OCI-LY1 (cell line): ENCODE results near the gene CARS1.

Source experiments
- H2AFZ ChIP-seq: fragments of 200-600 bp; sonication (generic), shearing (Covaris generic); 2 replicates; pipeline ENCODE4 v1.6.0; 2014; ENCODE audit warnings: antibody characterized with exemption, mild to moderate bottlenecking, low read length
- H3F3A ChIP-seq: fragments of 200-600 bp; sonication (generic), shearing (Covaris generic); 2 replicates; pipeline ENCODE4 v1.6.0; 2014; ENCODE audit warnings: mild to moderate bottlenecking, antibody characterized with exemption, low read length, moderate library complexity; ENCODE audit not compliant: insufficient read depth
- H3K27ac ChIP-seq: fragments of 200-600 bp; sonication (generic); 2 replicates; pipeline ENCODE4 v1.5.1; 2014; ENCODE audit warnings: low read length, mixed run types, mild to moderate bottlenecking, low read depth; ENCODE audit not compliant: poor library complexity, severe bottlenecking
- H3K27me3 ChIP-seq: fragments of 200-600 bp; sonication (generic); 2 replicates; pipeline ENCODE4 v1.6.0; 2014; ENCODE audit warnings: antibody characterized with exemption, mild to moderate bottlenecking, low read length, moderate library complexity; ENCODE audit not compliant: insufficient read depth
- H3K36me3 ChIP-seq: fragments of 200-600 bp; sonication (generic); 2 replicates; pipeline ENCODE4 v1.6.1; 2014; ENCODE audit warnings: mild to moderate bottlenecking, antibody characterized with exemption, low read length, moderate library complexity, mixed read lengths; ENCODE audit not compliant: insufficient read depth
- H3K4me1 ChIP-seq: fragments of 200-600 bp; sonication (generic); 2 replicates; pipeline ENCODE4 v1.5.1; 2014; ENCODE audit warnings: mild to moderate bottlenecking, low read length, moderate library complexity; ENCODE audit not compliant: insufficient read depth, severe bottlenecking
- H3K4me2 ChIP-seq: fragments of 200-600 bp; sonication (generic), shearing (Covaris generic); 2 replicates; pipeline ENCODE4 v1.6.1; 2014; ENCODE audit warnings: low read length
- H3K4me3 ChIP-seq: fragments of 200-600 bp; sonication (generic); 2 replicates; pipeline ENCODE4 v1.5.1; 2014; ENCODE audit warnings: low read length, low read depth, mild to moderate bottlenecking, mixed read lengths; ENCODE audit not compliant: poor library complexity, severe bottlenecking
- H3K79me2 ChIP-seq: fragments of 200-600 bp; shearing (Covaris generic); 2 replicates; pipeline ENCODE4 v1.6.1; 2016; ENCODE audit warnings: mixed run types, low read length, mixed read lengths; ENCODE audit not compliant: insufficient read depth
- H3K9ac ChIP-seq: fragments of 200-600 bp; sonication (generic), shearing (Covaris generic); 2 replicates; pipeline ENCODE4 v1.6.1; 2014; ENCODE audit warnings: mild to moderate bottlenecking, low read length, mixed read lengths
- H3K9me2 ChIP-seq: fragments of 200-600 bp; sonication (generic), shearing (Covaris generic); 2 replicates; pipeline ENCODE4 v1.6.1; 2014; ENCODE audit warnings: low read depth, mild to moderate bottlenecking, low read length, mixed read lengths
- H3K9me3 ChIP-seq: fragments of 200-600 bp; shearing (Covaris generic); 2 replicates; pipeline ENCODE4 v1.6.1; 2014; ENCODE audit warnings: low read length, mixed read lengths
- H4K20me1 ChIP-seq: fragments of 200-600 bp; sonication (generic), shearing (Covaris generic); 2 replicates; pipeline ENCODE4 v1.6.0; 2016; ENCODE audit warnings: mild to moderate bottlenecking, low read length; ENCODE audit not compliant: insufficient read depth
- CTCF ChIP-seq: fragments of 200-600 bp; sonication (generic), shearing (Covaris generic); IDR thresholded peaks from 2 replicates; pipeline ENCODE4 v1.5.1; 2017; ENCODE audit warnings: mild to moderate bottlenecking, antibody characterized with exemption, low read length, moderate library complexity, mixed read lengths
- EZH2 ChIP-seq: fragments of 200-600 bp; sonication (generic), shearing (Covaris generic); IDR thresholded peaks from 2 replicates; pipeline ENCODE4 v1.8.0; 2017; ENCODE audit warnings: borderline replicate concordance, mixed run types, mild to moderate bottlenecking, antibody characterized with exemption, low read length, moderate library complexity, mixed read lengths

Gene CARS1

GRCh38 chr11:2981130-2981529 lies 76.1 kb downstream of the CARS1 start:
- Histone ChIP-seq H3K4me3 (no peak overlapping the region), H4K20me1 (no peaks in the 10 kb centered on the region)

GRCh38 chr11:2980168-2980840 lies 76.9 kb downstream of the CARS1 start:
- no peak overlapping the region for H3K4me2 ChIP-seq
- H3K4me3 ChIP-seq = no peak overlapping the region
- no peaks in the 10 kb centered on the region for H3K27me3 ChIP-seq
- peaks cover 12% of the 10 kb centered on the region for H3K4me1 ChIP-seq
- H2AFZ ChIP-seq = no peak overlapping the region
- H3K9me3 ChIP-seq = no peaks in the 10 kb centered on the region
- no peak overlapping the region for H3K9ac ChIP-seq
- peaks cover 75% of the 10 kb centered on the region for H3K36me3 ChIP-seq
- no peak overlapping the region for H3K27ac ChIP-seq
- H3K9me2 ChIP-seq = no peaks in the 10 kb centered on the region
- no peak for TF ChIP-seq CTCF
- TF ChIP-seq EZH2 = no peak
- no peaks in the 10 kb centered on the region for H3F3A ChIP-seq
- peaks cover 74% of the 10 kb centered on the region for H3K79me2 ChIP-seq
- no peaks in the 10 kb centered on the region for H4K20me1 ChIP-seq

More at GRCh38 chr11:2981130-2981529, 76.1 kb downstream of the CARS1 start:
- H3K27me3 ChIP-seq = no peaks in the 10 kb centered on the region
- H3K9ac ChIP-seq = no peak overlapping the region
- no peak overlapping the region for H2AFZ ChIP-seq
- no peaks in the 10 kb centered on the region for H3K9me3 ChIP-seq
- H3K9me2 ChIP-seq = no peaks in the 10 kb centered on the region
- H3K4me2 ChIP-seq = no peak overlapping the region
- H3K36me3 ChIP-seq = peaks cover 72% of the 10 kb centered on the region
- peaks cover 15% of the 10 kb centered on the region for H3K4me1 ChIP-seq
- H3K27ac ChIP-seq = no peak overlapping the region
- H3K79me2 ChIP-seq = peaks cover 82% of the 10 kb centered on the region
- H3F3A ChIP-seq = no peaks in the 10 kb centered on the region
- no peak for TF ChIP-seq EZH2

- Histone ChIP-seq H3K4me2 (no peak overlapping the region), H3K4me1 (no peaks in the 10 kb centered on the region), H3K9me2 (no peaks in the 10 kb centered on the region), H3K9ac (no peak overlapping the region), H4K20me1 (no peaks in the 10 kb centered on the region), H3K9me3 (no peaks in the 10 kb centered on the region), H3K27me3 (no peaks in the 10 kb centered on the region), H3K36me3 (peaks cover 83% of the 10 kb centered on the region), H3K27ac (no peak overlapping the region), H2AFZ (no peak overlapping the region), H3K79me2 (peaks cover 42% of the 10 kb centered on the region), H3F3A (no peaks in the 10 kb centered on the region), H3K4me3 (no peak overlapping the region)
- TF ChIP-seq EZH2 = no peak
- no peak for TF ChIP-seq CTCF
Observed at GRCh38 chr11:2977113-2977512, 80.1 kb downstream of the CARS1 start.
